Gastroesophageal sphincter (tissue), 4 donors: ENCODE measurements around the gene EXOC4. TPM values are rescaled to one million over a fixed set of nuclear protein-coding genes. Genes with fewer than 3 reads are reported as not detected.

ENCODE experiments used
- ATAC-seq: fragments of 150-250 bp; one replicate; pipeline ENCODE4 v1.9.1; 2016; ENCODE audit warnings: mild to moderate bottlenecking, moderate library complexity
- H3K27ac ChIP-seq, 4 donors: fragments of 200-600 bp; sonication (generic) in 3 of 4; 1 replicate in 3 of 4; 2 replicates in 1 of 4; pipeline ENCODE4 v1.5.1; 2016 to 2019
- H3K27me3 ChIP-seq: fragments of 200-600 bp; sonication (generic); one replicate; pipeline ENCODE4 v1.5.1; 2019
- H3K36me3 ChIP-seq, 2 donors: fragments of 200-600 bp; sonication (generic); one replicate each; pipeline ENCODE4 v1.5.1; 2019; ENCODE audit warnings: control low read depth in 1 of 2
- H3K4me1 ChIP-seq, 3 donors: fragments of 200-600 bp; sonication (generic); 1 replicate in 2 of 3; 2 replicates in 1 of 3; pipeline ENCODE4 v1.5.1; 2016 to 2019; ENCODE audit warnings: control low read depth in 2 of 3
- H3K4me3 ChIP-seq, 2 donors: fragments of 200-600 bp; sonication (generic); one replicate each; pipeline ENCODE4 v1.5.1; 2019; ENCODE audit warnings: mild to moderate bottlenecking in 1 of 2, moderate library complexity in 1 of 2
- H3K9me3 ChIP-seq, 3 donors: fragments of 200-600 bp; sonication (generic); one replicate each; pipeline ENCODE4 v1.5.1; 2017 to 2019; ENCODE audit warnings: control low read depth in 2 of 3
- EP300 ChIP-seq: sonication (generic); formaldehyde crosslinking; IDR thresholded peaks from one replicate; pipeline ENCODE4 v1.6.1; 2017; ENCODE audit warnings: antibody characterized with exemption, mild to moderate bottlenecking
- POLR2A ChIP-seq, 2 donors: fragments of 450-650 bp; IDR thresholded peaks; one replicate each; pipeline ENCODE4 v1.6.1; 2017; ENCODE audit warnings: antibody characterized with exemption in 2 of 2, mild to moderate bottlenecking in 2 of 2, moderate library complexity in 1 of 2
- POLR2AphosphoS5 ChIP-seq: sonication (generic); formaldehyde crosslinking; IDR thresholded peaks from one replicate; pipeline ENCODE4 v1.6.1; 2017; ENCODE audit warnings: antibody characterized with exemption
- WGBS, 2 donors: methylation state at CpG; one replicate each; pipeline ENCODE4 v1.1.5; 2018; ENCODE audit warnings: low coverage in 1 of 2; 5-methylcytosine and 5-hydroxymethylcytosine counted together
- total RNA-seq, 4 donors: library from RNA; depleted of rRNA; stranded (reverse); fragments of >200 nt; gene quantifications; one replicate each; pipeline ENCODE4 v1.1.0, GENCODE V29; 2016
- TF ChIP-seq, protein P1 (sequence below), 4 experiments: fragments of 200-600 bp in 2 of 4; fragments of 450-650 bp in 2 of 4; sonication (generic) in 1 of 4; IDR thresholded peaks; one replicate each; pipeline ENCODE4 v1.5.1; 2017 to 2019; ENCODE audit warnings: antibody characterized with exemption in 4 of 4, mild to moderate bottlenecking in 2 of 4, moderate library complexity in 2 of 4

Gene EXOC4
- total RNA-seq, 4 donors from 2014 or later = 46.3 to 85.8 (median 51.9) TPM

DNA sequence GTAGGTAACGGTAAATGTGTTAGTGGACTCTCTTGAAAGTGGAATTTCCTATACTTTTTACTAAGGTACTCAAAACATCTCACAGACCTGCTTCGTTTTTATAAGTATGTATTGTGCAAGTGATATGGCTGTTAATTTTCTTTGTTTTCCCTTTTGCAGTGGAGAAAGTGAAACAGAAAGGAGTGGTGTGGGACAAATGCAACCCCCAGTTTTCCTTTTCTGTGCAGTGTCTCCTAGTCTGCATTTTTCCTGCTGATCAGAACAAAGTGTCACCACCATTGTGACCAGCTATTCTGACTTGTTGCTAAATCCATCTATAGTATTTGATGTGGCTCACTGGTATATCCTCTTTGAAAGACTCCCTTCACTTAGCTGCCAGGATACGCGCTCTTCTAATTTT is 410.0 kb downstream of the EXOC4 start:
- Histone ChIP-seq H3K4me3 (no peak overlapping the region), H3K27ac (no peak overlapping the region), H3K36me3 (peaks cover 0 to 5% of the 10 kb centered on the region in 2 donors), H3K27me3 (no peaks in the 10 kb centered on the region), H3K4me1 (no peaks in the 10 kb centered on the region), H3K9me3 (no peaks in the 10 kb centered on the region)
- no peak for ATAC-seq
- no peak for TF ChIP-seq POLR2AphosphoS5
- no peak for TF ChIP-seq EP300
- TF ChIP-seq, protein P1, sequence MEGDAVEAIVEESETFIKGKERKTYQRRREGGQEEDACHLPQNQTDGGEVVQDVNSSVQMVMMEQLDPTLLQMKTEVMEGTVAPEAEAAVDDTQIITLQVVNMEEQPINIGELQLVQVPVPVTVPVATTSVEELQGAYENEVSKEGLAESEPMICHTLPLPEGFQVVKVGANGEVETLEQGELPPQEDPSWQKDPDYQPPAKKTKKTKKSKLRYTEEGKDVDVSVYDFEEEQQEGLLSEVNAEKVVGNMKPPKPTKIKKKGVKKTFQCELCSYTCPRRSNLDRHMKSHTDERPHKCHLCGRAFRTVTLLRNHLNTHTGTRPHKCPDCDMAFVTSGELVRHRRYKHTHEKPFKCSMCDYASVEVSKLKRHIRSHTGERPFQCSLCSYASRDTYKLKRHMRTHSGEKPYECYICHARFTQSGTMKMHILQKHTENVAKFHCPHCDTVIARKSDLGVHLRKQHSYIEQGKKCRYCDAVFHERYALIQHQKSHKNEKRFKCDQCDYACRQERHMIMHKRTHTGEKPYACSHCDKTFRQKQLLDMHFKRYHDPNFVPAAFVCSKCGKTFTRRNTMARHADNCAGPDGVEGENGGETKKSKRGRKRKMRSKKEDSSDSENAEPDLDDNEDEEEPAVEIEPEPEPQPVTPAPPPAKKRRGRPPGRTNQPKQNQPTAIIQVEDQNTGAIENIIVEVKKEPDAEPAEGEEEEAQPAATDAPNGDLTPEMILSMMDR (IDR thresholded peaks at IDR 0.05) = no peak
- TF ChIP-seq POLR2A (IDR thresholded peaks at IDR 0.05) = no peak
- WGBS, 2 donors = 86 to 96% methylated on average over 4 of the region's 4 CpGs

GRCh38 chr7:133664528-133664927 is 411.6 kb downstream of the EXOC4 start:
- Histone ChIP-seq H3K9me3 (no peaks in the 10 kb centered on the region), H3K4me1 (no peaks in the 10 kb centered on the region), H3K27ac (no peak overlapping the region), H3K36me3 (peaks cover 0 to 5% of the 10 kb centered on the region in 2 donors), H3K4me3 (no peak overlapping the region), H3K27me3 (no peaks in the 10 kb centered on the region)
- ATAC-seq = no peak
- TF ChIP-seq, protein P1 (IDR thresholded peaks at IDR 0.05) = no peak
- no peak for TF ChIP-seq EP300
- no peak for TF ChIP-seq POLR2AphosphoS5
- TF ChIP-seq POLR2A (IDR thresholded peaks at IDR 0.05) = no peak

DNA sequence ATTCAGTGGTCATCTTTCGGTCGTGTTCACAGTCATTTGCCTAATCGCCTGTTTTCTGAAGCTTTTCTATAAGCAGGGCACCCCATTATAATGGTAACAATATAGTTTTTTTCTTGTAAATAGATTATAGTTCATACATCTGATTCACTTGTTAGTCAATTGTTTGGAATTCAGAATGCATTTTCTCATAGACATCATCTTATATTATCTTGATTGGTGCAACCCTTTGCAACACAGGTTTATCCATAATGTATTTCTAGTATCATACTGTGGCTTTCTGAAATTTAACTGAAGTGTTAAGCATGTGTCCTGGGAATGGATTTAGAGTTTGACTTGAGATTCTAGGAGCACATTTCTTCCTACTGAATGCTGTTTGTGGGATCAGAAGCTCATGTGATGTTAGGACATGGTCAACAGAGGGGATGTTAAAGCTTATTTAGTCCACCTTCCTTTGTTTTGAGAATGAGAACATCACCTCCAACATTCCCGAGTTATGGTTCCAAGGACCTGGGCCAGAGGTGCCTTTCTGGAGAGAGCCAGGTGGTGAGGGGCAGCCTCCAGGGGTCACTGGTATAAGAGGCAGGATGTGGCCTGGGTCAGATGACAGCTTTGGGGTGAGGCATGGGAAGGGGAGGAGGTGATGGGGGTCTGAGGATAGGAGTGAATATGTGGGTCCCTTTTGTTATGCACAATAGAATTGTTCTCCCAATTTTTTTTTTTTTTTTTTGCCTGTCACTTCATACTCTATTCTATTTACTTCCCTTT is 415.6 kb downstream of the EXOC4 start:
- WGBS, 2 donors = 92 to 96% methylated on average over 3 to 4 of the region's 4 CpGs
- H3K27ac ChIP-seq = no peak overlapping the region
- TF ChIP-seq POLR2A (IDR thresholded peaks at IDR 0.05) (no peak), EP300 (no peak), POLR2AphosphoS5 (no peak)
- TF ChIP-seq, protein P1 (IDR thresholded peaks at IDR 0.05) = no peak
- no peak overlapping the region for H3K4me3 ChIP-seq
- H3K36me3 ChIP-seq = no peaks in the 10 kb centered on the region
- ATAC-seq = no peak
- no peaks in the 10 kb centered on the region for H3K27me3 ChIP-seq
- H3K4me1 ChIP-seq = no peaks in the 10 kb centered on the region
- H3K9me3 ChIP-seq = no peaks in the 10 kb centered on the region

GRCh38 chr7:133669061-133669455 is 416.2 kb downstream of the EXOC4 start:
- no peak overlapping the region for H3K27ac ChIP-seq
- TF ChIP-seq, protein P1 (IDR thresholded peaks at IDR 0.05) = no peak
- TF ChIP-seq POLR2A (IDR thresholded peaks at IDR 0.05) (no peak), EP300 (no peak), POLR2AphosphoS5 (no peak)
- ATAC-seq = no peak
- no peaks in the 10 kb centered on the region for H3K9me3 ChIP-seq
- no peak overlapping the region for H3K4me3 ChIP-seq
- WGBS, 2 donors = 88% methylated on average over 5 of the region's 6 CpGs; no CpG with 5 or more reads in 1 of the 2 donors
- no peaks in the 10 kb centered on the region for H3K27me3 ChIP-seq
- H3K4me1 ChIP-seq = no peaks in the 10 kb centered on the region
- H3K36me3 ChIP-seq = no peaks in the 10 kb centered on the region

DNA sequence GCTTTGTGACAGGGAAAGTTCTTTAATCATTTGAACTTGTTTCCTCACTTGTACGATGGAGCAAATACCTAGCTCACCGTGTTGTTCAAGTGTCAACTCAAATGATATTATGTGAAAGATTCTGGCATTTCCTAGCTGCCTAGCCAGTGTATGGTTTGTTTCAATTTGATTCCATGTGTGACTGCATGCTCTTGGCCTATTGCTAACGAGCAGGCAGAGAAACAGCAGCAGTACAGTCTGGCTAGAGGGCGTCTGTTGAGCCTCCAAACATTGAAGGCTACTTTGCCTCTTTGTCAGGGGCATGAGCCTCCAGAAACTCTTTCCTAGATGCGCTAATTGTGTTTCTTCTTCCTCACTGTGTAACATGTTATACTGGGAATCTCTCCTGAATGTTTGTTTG is 417.4 kb downstream of the EXOC4 start:
- no peak for ATAC-seq
- TF ChIP-seq EP300 (no peak), POLR2AphosphoS5 (no peak), POLR2A (IDR thresholded peaks at IDR 0.05) (no peak)
- TF ChIP-seq, protein P1 (IDR thresholded peaks at IDR 0.05) = no peak
- Histone ChIP-seq H3K36me3 (no peaks in the 10 kb centered on the region), H3K4me1 (no peaks in the 10 kb centered on the region), H3K27me3 (no peaks in the 10 kb centered on the region), H3K27ac (no peak overlapping the region), H3K4me3 (no peak overlapping the region), H3K9me3 (no peaks in the 10 kb centered on the region)
- WGBS, 2 donors = 85% methylated on average over 5 of the region's 5 CpGs; no CpG with 5 or more reads in 1 of the 2 donors
